Hematopoietic multipotent progenitor cell treated with erythropoietin and hydrocortisone succinate and interleukin-3 and kit ligand, for 15 days (in vitro differentiated cells): ENCODE data around the gene SART1.

ENCODE experiments used
- DNase-seq: peaks from one replicate; pipeline ENCODE4 v3.0.0-alpha.2; 2015; ENCODE audit warnings: low spot score

The SART1 gene

GRCh38 chr11:65964906-65965305, 3.4 kb downstream of the SART1 start:
- no peak for DNase-seq

GRCh38 chr11:65965986-65966762, 4.6 kb downstream of the SART1 start:
- no peak for DNase-seq

- DNase-seq, result no peak
Measured at GRCh38 chr11:65967329-65967934, 5.9 kb downstream of the SART1 start.

- DNase-seq, result no peak
Measured at GRCh38 chr11:65968600-65969482, 7.3 kb downstream of the SART1 start.

- DNase-seq, result no peak
Measured at GRCh38 chr11:65972116-65972515, 10.6 kb downstream of the SART1 start.

GRCh38 chr11:65973439-65974110, 12.0 kb downstream of the SART1 start:
- DNase-seq, result no peak

- DNase-seq, result no peak
Measured at GRCh38 chr11:65975771-65976170, 14.2 kb downstream of the SART1 start.

DNA sequence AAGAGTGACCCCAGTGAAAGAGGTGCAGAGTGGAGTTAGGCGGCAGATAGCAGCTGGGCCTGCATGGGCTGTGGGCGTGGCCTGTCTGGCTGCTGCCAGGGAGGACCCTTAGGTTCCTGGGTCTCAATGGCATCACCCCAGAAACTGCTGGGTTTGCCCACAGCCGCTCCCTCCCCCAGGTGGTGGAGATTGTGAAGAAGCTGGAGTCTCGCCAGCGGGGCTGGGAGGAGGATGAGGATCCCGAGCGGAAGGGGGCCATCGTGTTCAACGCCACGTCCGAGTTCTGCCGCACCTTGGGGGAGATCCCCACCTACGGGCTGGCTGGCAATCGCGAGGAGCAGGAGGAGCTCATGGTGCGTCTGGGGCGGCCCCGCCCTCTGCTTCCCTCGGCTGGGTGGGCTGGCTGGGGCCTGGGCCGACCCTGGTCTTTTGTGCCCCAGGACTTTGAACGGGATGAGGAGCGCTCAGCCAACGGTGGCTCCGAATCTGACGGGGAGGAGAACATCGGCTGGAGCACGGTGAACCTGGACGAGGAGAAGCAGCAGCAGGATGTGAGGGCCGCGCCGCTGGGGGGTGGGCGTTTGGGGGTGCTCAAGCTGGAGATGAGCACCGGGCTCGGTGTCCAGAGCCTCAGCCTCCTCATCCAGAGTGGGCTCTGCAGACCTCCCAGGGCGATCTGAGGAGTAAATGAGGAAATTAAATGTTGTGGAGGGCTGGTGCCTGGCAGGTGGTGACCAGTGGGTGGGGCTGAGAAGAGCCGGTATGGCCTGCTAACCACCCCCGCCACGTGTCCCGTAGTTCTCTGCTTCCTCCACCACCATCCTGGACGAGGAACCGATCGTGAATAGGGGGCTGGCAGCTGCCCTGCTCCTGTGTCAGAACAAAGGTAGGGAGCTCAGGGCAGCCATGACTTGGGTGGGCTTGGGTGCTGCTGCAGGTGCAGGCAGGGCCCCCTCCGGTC, 15.0 kb downstream of the SART1 start:
- DNase-seq, result no peak

- no peak for DNase-seq
Measured at GRCh38 chr11:65977621-65978390, 16.3 kb downstream of the SART1 start.

DNA sequence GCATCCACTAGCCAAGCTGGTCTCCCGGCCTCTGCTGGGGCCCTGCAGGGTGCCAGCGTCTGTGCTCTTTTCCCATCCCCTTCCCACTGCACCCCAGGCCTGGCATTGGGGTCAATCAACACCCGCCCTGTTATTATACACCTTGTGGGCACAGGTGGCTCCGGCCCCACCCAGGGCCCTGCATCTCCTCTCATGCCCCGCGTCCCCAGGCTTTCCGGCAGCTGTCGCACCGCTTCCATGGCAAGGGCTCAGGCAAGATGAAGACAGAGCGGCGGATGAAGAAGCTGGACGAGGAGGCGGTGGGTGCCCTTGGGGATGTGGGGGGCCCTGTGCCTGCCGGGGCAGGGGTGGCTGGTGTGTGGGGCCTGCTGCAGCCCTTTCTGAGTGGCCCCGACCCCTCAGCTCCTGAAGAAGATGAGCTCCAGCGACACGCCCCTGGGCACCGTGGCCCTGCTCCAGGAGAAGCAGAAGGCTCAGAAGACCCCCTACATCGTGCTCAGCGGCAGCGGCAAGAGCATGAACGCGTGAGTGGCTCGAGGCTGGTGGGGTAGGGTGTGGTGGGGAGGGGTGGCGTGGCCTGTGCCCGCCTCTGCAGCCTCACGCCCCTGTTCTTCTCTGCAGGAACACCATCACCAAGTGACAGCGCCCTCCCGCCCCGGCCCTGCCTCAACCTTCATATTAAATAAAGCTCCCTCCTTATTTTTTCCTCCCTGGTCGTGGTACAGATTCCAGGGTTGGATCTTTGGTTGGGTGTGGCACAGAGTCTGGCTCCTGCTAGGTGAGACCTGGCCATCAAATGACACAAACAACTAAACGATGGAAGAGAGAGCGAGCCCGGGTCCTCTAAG, 17.1 kb downstream of the SART1 start:
- no peak for DNase-seq

DNA sequence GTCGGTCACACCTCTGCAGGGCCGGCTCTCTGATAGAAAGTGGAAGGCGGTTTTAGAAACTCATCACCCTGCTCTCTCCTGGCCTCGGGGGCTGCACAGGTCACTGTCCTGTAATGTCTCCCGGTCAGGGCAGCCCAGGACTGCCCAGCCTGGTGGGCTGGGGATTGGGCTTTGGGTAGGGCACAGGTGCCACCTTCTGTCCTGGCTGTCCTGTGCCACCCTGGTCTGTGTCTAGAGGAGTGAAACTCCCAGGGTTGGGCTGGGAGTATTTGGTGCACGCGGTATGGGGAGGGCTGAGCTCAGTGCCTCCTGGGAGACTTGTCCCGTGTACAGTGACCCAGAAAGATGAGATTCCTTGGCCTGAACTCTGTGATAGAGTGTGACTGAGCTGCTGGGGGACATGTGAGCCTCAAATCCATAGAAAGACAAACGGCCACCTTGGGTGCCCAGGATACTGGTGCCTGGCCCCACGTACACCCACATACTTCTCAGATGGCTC, 17.8 kb downstream of the SART1 start:
- DNase-seq, result no peak

DNA sequence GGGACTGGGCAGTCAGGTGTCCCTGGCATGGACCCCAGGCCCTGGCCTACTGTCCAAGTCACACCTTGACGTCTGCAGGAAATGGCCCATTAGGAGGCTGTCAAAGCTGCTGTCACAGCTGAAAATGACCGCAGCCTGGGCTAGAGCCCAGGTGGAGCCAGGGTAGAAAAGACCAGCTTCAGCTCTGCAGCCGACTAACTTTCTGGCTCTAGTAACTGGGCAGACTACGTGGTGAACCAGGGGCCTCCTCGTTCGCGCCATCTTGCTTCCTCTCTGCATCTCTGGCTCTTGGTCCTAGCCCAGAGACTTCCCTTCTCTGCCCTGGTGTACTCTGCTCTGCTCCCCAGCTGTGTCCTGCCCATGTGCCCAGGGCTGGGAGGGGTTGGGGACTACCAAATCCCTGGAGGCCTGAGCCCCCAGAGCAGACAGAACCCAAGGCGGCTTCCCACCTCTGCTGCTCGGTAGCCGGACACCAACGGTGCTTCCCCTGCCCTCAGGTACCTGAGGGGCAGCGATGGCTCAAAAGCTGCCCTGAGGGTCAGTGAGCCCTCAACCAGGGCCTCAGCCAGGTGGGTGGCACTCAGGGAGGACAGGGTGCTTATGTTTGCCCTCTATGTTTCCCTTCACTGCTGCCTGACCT, 19.7 kb downstream of the SART1 start:
- DNase-seq, result no peak

DNA sequence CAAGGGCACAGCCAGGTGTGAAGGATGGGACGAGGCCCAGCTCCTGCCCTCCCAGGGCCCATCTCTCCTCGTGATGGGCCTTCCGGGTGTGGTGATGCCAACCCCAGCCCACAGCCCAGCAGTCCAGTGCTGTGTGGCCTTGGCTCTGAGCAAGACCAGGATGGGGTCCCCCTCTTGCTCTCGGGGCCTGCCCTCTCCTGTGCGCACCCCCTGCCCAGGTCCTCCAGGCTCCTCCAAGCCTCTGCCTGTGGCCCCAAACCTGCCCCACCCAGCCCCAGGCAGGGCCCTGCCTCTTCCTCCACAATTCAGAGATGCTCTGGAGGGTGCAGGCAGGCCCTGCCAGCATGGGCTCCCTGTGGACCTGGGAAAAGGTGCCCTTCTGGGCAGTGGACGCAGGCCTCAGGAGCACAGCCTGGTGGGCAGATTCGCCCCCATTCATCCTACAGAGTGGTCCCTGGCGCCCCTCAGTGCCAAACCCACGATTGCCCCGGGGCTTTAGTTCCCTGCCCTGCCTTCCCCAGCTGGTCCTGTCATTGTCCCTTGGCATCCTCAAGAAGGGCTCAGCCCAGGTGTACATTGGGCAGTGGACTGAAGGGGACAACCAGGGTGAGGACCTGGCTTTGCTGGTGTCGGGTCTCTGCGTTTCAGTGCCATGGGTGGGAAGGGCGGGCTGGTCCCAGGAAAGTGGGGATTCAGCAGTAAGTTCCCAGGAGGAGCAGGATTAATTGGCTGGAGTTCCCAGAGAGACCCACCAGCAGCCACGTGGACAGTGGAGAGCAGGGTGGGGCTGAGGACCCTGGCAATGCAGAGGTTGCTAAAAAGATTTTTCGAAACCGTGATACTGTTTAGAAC, 20.7 kb downstream of the SART1 start:
- DNase-seq, result no peak

- no peak for DNase-seq
Measured at GRCh38 chr11:65982824-65983588, 21.5 kb downstream of the SART1 start.

GRCh38 chr11:65983589-65983987, 22.1 kb downstream of the SART1 start:
- no peak for DNase-seq

- no peak for DNase-seq
Measured at GRCh38 chr11:65987336-65987735, 25.8 kb downstream of the SART1 start.
